ENCODE results near the gene ARHGAP6. TPM values are rescaled to one million over a fixed set of nuclear protein-coding genes. Genes with fewer than 3 reads are reported as not detected.
"Not testable (repeated sequence)": the region's sequence is repeated elsewhere in the genome, so short reads cannot be mapped to it uniquely, and the experiment has no call there.

ARHGAP6 gene
- total and polyA plus RNA-seq, 4 donors = 5.1 to 19.5 (median 12.9) TPM

DNA sequence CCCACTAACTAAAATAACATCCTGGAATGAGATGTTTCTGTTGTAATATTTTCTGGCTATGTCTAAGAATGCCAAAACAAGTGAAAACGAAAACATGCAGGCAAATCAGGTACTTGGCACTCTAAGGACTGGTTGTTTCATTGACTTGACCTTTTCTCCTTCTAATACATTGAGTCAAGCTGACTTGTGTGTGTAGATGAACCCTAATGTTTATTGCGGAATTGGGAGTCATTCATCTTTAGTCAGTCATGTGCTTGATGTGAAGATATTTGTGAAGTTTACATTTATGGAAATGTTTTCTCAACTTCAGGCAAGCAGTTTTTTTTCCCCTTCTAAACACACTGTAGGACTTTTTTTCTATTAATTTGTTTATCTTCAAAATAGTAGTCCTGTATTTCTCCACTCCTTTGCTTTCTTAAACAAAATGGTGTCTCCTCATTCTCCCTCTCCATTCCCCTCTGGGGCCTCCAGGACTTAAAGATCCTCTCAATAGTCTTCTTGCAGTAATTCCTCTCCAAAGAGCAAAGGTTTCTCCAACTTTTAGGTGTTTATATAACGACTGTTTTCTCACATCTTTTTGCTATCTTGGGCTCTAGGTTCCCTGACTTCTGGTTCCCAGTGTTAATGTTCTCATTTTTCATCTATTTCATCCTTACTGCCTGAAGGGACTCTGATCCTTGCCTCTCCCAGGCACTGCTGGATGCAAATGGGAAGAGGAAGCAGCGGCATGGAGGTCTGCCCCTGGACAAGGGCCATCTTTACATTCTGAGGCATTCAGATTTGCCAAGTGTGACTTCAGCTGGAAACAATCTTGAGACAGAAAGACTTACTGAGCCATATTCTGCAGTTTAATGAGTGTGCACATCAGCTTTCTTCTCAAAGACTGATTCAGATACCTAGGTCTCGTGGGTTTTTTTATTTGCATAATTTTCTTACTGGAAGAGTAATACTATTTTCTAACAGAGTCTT is 166.4 kb downstream of the ARHGAP6 start:
- intact Hi-C loops (cut with DNase I) = no loop called here
- H3K27me3 ChIP-seq (ENCODE audit: control insufficient read depth in 1 of 2, insufficient read depth in 2 of 2, low read length in 1 of 2) = no peaks in the 10 kb centered on the region
- WGBS, 2 donors = 26% methylated on average over 5 of the region's 5 CpGs
- no peaks in the 10 kb centered on the region for H3K36me3 ChIP-seq (ENCODE audit: control insufficient read depth in 1 of 2, insufficient read depth in 2 of 2, low read length in 1 of 2)
- H3K9me3 ChIP-seq (ENCODE audit: control insufficient read depth, low read length) = no peaks in the 10 kb centered on the region
- DNase-seq (no peak), ATAC-seq (ENCODE audit: low FRiP score) (no peak)
- no peak overlapping the region for H3K27ac ChIP-seq (ENCODE audit: low read depth in 1 of 2, low read length in 2 of 2)
- no peak overlapping the region for H3K4me3 ChIP-seq (ENCODE audit: low read length in 2 of 2)
- H3K4me1 ChIP-seq (ENCODE audit: control insufficient read depth in 1 of 2, insufficient read depth in 2 of 2, low read length in 2 of 2) = no peaks in the 10 kb centered on the region

DNA sequence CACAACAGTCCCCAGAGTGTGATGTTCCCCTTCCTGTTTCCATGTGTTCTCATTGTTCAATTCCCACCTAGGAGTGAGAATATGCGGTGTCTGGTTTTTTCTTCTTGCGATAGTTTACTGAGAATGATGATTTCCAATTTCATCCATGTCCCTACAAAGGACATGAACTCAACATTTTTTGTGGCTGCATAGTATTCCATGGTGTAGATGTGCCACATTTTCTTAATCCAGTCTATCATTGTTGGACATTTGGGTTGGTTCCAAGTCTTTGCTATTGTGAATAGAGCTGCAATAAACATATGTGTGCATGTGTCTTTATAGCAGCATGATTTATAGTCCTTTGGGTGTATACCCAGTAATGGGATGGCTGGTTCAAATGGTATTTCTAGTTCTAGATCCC is 174.3 kb downstream of the ARHGAP6 start:
- ATAC-seq (ENCODE audit: low FRiP score); DNase-seq; H3K27ac ChIP-seq (ENCODE audit: low read depth in 1 of 2, low read length in 2 of 2); H3K9me3 ChIP-seq (ENCODE audit: control insufficient read depth, low read length); intact Hi-C loops (cut with DNase I); H3K36me3 ChIP-seq (ENCODE audit: control insufficient read depth in 1 of 2, insufficient read depth in 2 of 2, low read length in 1 of 2); H3K4me3 ChIP-seq (ENCODE audit: low read length in 2 of 2); H3K4me1 ChIP-seq (ENCODE audit: control insufficient read depth in 1 of 2, insufficient read depth in 2 of 2, low read length in 2 of 2); H3K27me3 ChIP-seq (ENCODE audit: control insufficient read depth in 1 of 2, insufficient read depth in 2 of 2, low read length in 1 of 2): not testable (repeated sequence)
- WGBS, 2 donors = 85 to 98% methylated on average over 2 of the region's 2 CpGs

DNA sequence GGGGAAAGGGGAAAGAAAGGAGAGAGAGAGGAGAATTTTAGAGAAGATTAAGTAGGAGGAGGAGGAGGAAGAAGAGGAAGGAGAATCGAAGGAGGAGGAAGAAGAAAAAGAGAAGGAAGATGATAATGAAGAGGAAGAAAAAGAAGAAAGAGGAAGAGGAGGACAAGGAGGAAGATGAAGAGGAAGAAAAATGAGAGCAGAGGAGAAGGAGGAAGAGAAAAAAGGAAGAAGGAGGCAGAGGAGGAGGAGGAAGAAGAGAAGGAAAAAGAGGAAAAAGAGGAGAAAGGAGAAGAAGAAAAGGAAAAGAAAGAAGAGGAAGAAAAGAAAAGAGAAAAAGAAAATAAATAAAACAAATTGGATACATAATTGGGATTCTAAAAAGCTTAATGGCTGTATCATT is 181.4 kb downstream of the ARHGAP6 start:
- WGBS, 2 donors = 32 to 40% methylated on average over 1 of the region's 1 CpG
- H3K36me3 ChIP-seq (ENCODE audit: control insufficient read depth in 1 of 2, insufficient read depth in 2 of 2, low read length in 1 of 2) = no peaks in the 10 kb centered on the region
- no peak overlapping the region for H3K4me3 ChIP-seq (ENCODE audit: low read length in 2 of 2)
- H3K27ac ChIP-seq (ENCODE audit: low read depth in 1 of 2, low read length in 2 of 2) = no peak overlapping the region
- ATAC-seq (ENCODE audit: low FRiP score) (no peak), DNase-seq (no peak)
- no peaks in the 10 kb centered on the region for H3K27me3 ChIP-seq (ENCODE audit: control insufficient read depth in 1 of 2, insufficient read depth in 2 of 2, low read length in 1 of 2)
- intact Hi-C loops (cut with DNase I) = no loop called here
- no peaks in the 10 kb centered on the region for H3K4me1 ChIP-seq (ENCODE audit: control insufficient read depth in 1 of 2, insufficient read depth in 2 of 2, low read length in 2 of 2)
- H3K9me3 ChIP-seq (ENCODE audit: control insufficient read depth, low read length) = no peaks in the 10 kb centered on the region

DNA sequence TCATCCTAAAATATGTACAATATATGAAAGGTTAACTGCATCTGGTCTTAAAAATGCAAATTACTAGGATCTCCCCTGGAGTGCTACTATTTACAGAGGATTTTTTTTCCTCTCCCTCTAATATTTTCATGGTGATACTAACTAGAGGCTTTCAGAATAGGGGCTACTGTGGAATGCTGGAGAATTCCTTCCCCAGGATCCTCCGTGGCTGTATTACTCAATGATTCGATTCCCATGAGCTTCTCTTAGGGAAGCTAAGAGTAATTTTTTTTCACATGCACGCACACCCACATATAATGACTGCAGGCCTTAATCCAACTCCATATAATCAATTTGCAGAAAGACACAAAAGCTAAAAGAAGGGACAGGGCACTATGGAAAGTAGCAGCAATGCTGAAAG is 184.7 kb downstream of the ARHGAP6 start:
- intact Hi-C loops (cut with DNase I) = no loop called here
- Histone ChIP-seq H3K4me1 (ENCODE audit: control insufficient read depth in 1 of 2, insufficient read depth in 2 of 2, low read length in 2 of 2) (no peaks in the 10 kb centered on the region), H3K27ac (ENCODE audit: low read depth in 1 of 2, low read length in 2 of 2) (no peak overlapping the region), H3K36me3 (ENCODE audit: control insufficient read depth in 1 of 2, insufficient read depth in 2 of 2, low read length in 1 of 2) (no peaks in the 10 kb centered on the region), H3K4me3 (ENCODE audit: low read length in 2 of 2) (no peak overlapping the region), H3K27me3 (ENCODE audit: control insufficient read depth in 1 of 2, insufficient read depth in 2 of 2, low read length in 1 of 2) (no peaks in the 10 kb centered on the region), H3K9me3 (ENCODE audit: control insufficient read depth, low read length) (no peaks in the 10 kb centered on the region)
- WGBS, 2 donors = 53 to 55% methylated on average over 3 of the region's 3 CpGs
- ATAC-seq (ENCODE audit: low FRiP score) (no peak), DNase-seq (no peak)

DNA sequence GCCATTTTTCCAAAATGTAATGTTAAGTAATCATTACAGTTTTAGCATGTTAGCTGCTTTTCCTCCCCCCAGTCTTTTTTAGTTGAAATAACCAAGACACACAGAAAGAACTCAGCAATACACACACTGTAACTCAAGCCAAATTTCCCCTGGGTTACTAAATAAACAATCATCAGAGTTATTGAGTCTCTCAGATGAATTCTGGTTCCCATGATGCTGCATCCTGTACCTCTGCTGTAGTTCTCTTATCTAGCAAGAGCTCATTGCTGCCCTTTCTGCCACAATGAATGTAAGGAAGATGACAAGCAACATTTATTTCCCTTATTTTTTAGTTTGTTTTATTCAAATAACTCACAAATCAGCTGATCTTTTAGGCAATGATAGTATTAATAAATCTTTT is 185.1 kb downstream of the ARHGAP6 start:
- DNase-seq (no peak), ATAC-seq (ENCODE audit: low FRiP score) (no peak)
- intact Hi-C loops (cut with DNase I) = no loop called here
- no peaks in the 10 kb centered on the region for H3K9me3 ChIP-seq (ENCODE audit: control insufficient read depth, low read length)
- H3K36me3 ChIP-seq (ENCODE audit: control insufficient read depth in 1 of 2, insufficient read depth in 2 of 2, low read length in 1 of 2) = no peaks in the 10 kb centered on the region
- no peaks in the 10 kb centered on the region for H3K4me1 ChIP-seq (ENCODE audit: control insufficient read depth in 1 of 2, insufficient read depth in 2 of 2, low read length in 2 of 2)
- no peak overlapping the region for H3K27ac ChIP-seq (ENCODE audit: low read depth in 1 of 2, low read length in 2 of 2)
- H3K27me3 ChIP-seq (ENCODE audit: control insufficient read depth in 1 of 2, insufficient read depth in 2 of 2, low read length in 1 of 2) = no peaks in the 10 kb centered on the region
- H3K4me3 ChIP-seq (ENCODE audit: low read length in 2 of 2) = no peak overlapping the region

DNA sequence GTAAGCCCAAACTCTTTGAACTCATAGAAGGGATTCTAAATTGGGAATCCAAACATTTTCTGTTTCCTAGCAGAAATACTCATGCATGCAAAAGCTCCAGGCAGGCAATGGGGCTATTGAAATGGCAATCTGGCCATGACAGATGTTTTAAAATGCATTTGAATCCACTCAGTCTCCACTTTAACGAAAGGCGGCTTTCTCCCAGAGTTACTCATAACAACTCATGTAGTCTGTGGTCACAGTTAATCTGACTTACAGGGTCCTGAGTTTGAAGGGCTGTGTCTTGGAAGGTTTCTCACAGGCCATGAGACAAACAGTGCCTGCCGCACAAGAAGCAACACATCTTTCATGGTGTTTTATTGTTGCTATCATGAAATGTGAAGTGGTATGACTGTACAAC is 186.8 kb downstream of the ARHGAP6 start:
- no peaks in the 10 kb centered on the region for H3K27me3 ChIP-seq (ENCODE audit: control insufficient read depth in 1 of 2, insufficient read depth in 2 of 2, low read length in 1 of 2)
- DNase-seq (no peak), ATAC-seq (ENCODE audit: low FRiP score) (no peak)
- H3K27ac ChIP-seq (ENCODE audit: low read depth in 1 of 2, low read length in 2 of 2) = no peak overlapping the region
- H3K4me1 ChIP-seq (ENCODE audit: control insufficient read depth in 1 of 2, insufficient read depth in 2 of 2, low read length in 2 of 2) = no peaks in the 10 kb centered on the region
- no peak overlapping the region for H3K4me3 ChIP-seq (ENCODE audit: low read length in 2 of 2)
- no peaks in the 10 kb centered on the region for H3K9me3 ChIP-seq (ENCODE audit: control insufficient read depth, low read length)
- 71 to 91% methylated on average over 3 of the region's 3 CpGs for WGBS, 2 donors
- intact Hi-C loops (cut with DNase I) = no loop called here
- no peaks in the 10 kb centered on the region for H3K36me3 ChIP-seq (ENCODE audit: control insufficient read depth in 1 of 2, insufficient read depth in 2 of 2, low read length in 1 of 2)

DNA sequence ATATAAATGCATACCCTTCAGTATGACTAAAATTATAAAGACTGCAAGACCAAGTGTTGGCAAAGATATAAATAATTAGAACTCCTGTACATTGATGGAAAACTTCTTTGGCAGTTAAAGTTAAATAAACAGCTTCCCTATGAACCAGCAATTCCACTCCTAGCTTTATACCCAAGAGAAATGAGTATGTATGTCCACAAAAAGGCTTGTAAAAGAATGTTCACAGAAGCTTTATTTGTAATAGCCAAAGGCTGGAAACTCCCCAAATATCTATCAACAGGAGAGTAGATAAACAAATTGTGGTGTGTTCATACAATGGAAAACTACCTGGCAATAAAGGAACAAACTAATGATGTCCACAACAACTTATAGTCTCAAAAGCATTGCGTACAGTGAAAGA is 187.7 kb downstream of the ARHGAP6 start:
- DNase-seq = no peak
- intact Hi-C loops (cut with DNase I) = no loop called here
- 95 to 99% methylated on average over 1 of the region's 1 CpG for WGBS, 2 donors
- Histone ChIP-seq H3K4me3 (ENCODE audit: low read length in 2 of 2) (no peak overlapping the region), H3K36me3 (ENCODE audit: control insufficient read depth in 1 of 2, insufficient read depth in 2 of 2, low read length in 1 of 2) (no peaks in the 10 kb centered on the region), H3K27me3 (ENCODE audit: control insufficient read depth in 1 of 2, insufficient read depth in 2 of 2, low read length in 1 of 2) (no peaks in the 10 kb centered on the region), H3K9me3 (ENCODE audit: control insufficient read depth, low read length) (no peaks in the 10 kb centered on the region), H3K4me1 (ENCODE audit: control insufficient read depth in 1 of 2, insufficient read depth in 2 of 2, low read length in 2 of 2) (no peaks in the 10 kb centered on the region), H3K27ac (ENCODE audit: low read depth in 1 of 2, low read length in 2 of 2) (no peak overlapping the region)
- ATAC-seq (ENCODE audit: low FRiP score) = no peak

DNA sequence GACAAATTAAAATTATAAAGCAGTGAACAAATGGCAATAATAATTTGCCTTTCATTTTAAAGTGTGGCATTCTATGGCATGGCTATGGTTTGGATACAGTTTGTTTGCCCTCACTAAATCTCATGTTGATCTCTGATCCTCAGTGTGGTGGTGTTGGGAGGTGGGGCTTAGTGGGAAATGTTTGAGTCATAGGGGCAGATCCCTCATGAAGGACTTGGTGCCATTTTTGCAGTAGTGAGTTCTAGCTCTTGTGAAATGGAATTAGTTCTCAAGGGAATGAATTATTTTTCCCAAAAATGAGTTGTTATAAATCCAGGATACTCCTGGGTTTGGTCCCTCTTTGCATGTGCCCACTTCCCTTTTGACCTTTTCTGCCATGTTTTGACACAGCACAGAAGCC is 191.1 kb downstream of the ARHGAP6 start:
- Histone ChIP-seq H3K27me3 (ENCODE audit: control insufficient read depth in 1 of 2, insufficient read depth in 2 of 2, low read length in 1 of 2) (no peaks in the 10 kb centered on the region), H3K27ac (ENCODE audit: low read depth in 1 of 2, low read length in 2 of 2) (no peak overlapping the region), H3K36me3 (ENCODE audit: control insufficient read depth in 1 of 2, insufficient read depth in 2 of 2, low read length in 1 of 2) (no peaks in the 10 kb centered on the region), H3K9me3 (ENCODE audit: control insufficient read depth, low read length) (no peaks in the 10 kb centered on the region), H3K4me1 (ENCODE audit: control insufficient read depth in 1 of 2, insufficient read depth in 2 of 2, low read length in 2 of 2) (peaks cover 3 to 4% of the 10 kb centered on the region in 2 donors), H3K4me3 (ENCODE audit: low read length in 2 of 2) (no peak overlapping the region)
- ATAC-seq (ENCODE audit: low FRiP score) = no peak
- DNase-seq = no peak
- intact Hi-C loops (cut with DNase I) = no loop called here

DNA sequence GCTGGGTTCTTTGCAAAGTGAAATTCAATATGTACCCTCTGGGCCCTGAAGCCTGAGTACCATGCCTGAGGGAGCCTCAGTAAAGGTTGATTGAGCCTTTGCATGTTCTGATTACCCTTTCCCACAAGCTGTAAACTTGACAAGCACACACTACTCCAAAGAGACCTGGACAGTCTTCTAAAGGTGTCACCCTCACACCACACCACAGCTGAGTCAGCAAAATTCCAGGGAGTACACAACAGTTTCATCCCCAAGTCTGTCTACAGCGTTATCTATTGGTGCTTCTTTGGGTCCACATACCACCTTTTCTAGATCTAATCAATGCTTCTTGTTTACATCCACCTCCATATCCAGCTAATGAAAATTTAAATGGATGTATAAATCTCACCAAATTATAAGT is 191.7 kb downstream of the ARHGAP6 start:
- WGBS, 2 donors = 77 to 97% methylated on average over 1 of the region's 1 CpG
- Histone ChIP-seq H3K4me1 (ENCODE audit: control insufficient read depth in 1 of 2, insufficient read depth in 2 of 2, low read length in 2 of 2) (peaks cover 4 to 6% of the 10 kb centered on the region in 2 donors), H3K9me3 (ENCODE audit: control insufficient read depth, low read length) (no peaks in the 10 kb centered on the region), H3K36me3 (ENCODE audit: control insufficient read depth in 1 of 2, insufficient read depth in 2 of 2, low read length in 1 of 2) (no peaks in the 10 kb centered on the region), H3K27me3 (ENCODE audit: control insufficient read depth in 1 of 2, insufficient read depth in 2 of 2, low read length in 1 of 2) (no peaks in the 10 kb centered on the region), H3K27ac (ENCODE audit: low read depth in 1 of 2, low read length in 2 of 2) (no peak overlapping the region), H3K4me3 (ENCODE audit: low read length in 2 of 2) (no peak overlapping the region)
- DNase-seq (no peak), ATAC-seq (ENCODE audit: low FRiP score) (no peak)
- intact Hi-C loops (cut with DNase I) = no loop called here
